Activated T-cell treated with anti-CD3 and anti-CD28 coated beads for 4 hours (primary cell): ENCODE results near the gene NLRP3.
"Not testable (repeated sequence)": the region's sequence is repeated elsewhere in the genome, so short reads cannot be mapped to it uniquely, and the experiment has no call there.

ENCODE experiments used
- DNase-seq: peaks from one replicate; pipeline ENCODE4 v3.0.0-alpha.2; 2020

The NLRP3 gene

GRCh38 chr1:247441606-247442005 is 25.6 kb downstream of the NLRP3 start:
- no peak for DNase-seq

DNA sequence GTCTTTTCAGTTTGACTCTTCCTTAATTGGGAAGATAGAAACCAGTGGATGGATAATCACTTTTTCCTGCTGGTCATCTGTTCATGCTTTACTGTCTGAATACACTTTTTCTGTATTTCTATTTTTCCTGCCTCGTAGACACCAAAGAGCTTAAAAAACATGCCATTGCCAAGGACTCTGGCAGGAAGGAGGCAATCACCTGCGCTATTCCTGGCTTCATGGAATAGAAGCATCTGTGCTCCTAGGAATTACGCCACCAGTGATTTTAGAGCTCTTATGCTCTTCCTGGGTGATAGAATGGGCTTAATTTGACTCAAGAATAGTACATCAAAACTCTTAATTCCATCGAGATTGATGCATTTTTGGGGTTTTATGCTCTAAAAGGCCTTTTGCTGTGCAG is 26.2 kb downstream of the NLRP3 start:
- no peak for DNase-seq

DNA sequence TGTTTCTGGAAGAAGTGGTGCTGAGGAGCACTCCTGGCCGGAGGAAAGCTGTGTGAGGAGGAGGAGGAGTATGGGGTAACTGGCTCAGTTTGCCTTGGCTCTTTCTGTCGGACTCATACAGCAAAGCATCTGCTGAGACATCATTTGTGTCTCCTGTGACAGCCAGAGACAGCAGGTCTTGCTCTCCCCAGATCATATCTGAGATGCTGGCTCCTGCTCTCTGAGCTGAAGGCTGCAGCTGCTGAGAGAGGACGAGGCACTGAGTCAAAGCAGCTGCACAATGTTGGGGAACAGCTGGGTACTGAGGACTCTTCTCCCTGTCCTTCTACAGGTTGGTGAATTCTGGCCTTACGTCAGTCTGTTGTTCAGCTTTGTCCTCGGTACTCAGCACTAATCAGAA is 27.7 kb downstream of the NLRP3 start:
- no peak for DNase-seq

DNA sequence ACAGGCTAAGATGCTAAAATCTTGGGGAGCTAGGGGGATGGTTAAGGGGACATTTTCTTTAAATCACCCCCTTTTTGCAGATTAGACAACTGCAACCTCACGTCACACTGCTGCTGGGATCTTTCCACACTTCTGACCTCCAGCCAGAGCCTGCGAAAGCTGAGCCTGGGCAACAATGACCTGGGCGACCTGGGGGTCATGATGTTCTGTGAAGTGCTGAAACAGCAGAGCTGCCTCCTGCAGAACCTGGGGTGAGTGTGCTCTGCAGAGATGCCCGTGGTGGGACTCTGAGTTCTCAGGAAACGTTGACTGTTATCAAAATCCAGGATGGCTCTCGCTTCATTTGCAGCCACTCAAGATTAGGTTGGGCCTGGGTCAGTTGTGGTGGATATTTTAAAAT is 28.6 kb downstream of the NLRP3 start:
- DNase-seq = no peak

GRCh38 chr1:247445526-247446356 is 29.8 kb downstream of the NLRP3 start:
- DNase-seq = no peak

DNA sequence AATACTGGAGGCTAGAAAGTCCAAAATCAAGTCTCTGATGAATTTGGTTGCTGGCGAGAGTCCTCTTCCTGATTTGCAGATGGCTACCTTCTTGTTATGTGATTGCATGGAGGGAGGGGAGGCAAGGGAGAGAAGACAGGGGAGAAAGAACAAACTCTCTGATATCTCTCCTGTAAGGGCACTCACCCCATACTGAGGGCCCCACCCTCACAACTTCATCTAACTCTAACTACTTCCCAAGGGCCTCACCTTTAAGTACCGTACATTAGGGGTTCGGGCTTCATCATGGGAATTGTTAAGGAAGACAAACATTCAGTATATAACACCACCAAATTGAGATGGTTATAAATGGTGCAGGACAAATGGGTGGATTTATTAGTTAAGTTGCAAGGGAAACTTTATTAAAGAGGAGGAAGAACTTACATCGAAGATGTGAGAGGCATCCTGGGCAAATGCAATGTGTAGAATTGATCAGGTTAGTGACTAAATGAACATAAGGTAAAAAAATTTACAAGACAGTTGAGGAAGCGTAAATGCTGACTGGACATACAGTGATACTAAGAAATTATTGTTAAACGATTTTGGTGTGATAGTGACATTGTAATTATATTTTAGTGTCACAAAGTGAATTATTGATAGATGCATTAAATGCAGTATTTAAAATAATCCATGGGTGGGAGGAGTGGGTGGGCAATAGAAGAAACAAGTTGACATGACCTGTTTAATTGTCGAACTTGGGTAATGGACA is 31.4 kb downstream of the NLRP3 start:
- no peak for DNase-seq

DNA sequence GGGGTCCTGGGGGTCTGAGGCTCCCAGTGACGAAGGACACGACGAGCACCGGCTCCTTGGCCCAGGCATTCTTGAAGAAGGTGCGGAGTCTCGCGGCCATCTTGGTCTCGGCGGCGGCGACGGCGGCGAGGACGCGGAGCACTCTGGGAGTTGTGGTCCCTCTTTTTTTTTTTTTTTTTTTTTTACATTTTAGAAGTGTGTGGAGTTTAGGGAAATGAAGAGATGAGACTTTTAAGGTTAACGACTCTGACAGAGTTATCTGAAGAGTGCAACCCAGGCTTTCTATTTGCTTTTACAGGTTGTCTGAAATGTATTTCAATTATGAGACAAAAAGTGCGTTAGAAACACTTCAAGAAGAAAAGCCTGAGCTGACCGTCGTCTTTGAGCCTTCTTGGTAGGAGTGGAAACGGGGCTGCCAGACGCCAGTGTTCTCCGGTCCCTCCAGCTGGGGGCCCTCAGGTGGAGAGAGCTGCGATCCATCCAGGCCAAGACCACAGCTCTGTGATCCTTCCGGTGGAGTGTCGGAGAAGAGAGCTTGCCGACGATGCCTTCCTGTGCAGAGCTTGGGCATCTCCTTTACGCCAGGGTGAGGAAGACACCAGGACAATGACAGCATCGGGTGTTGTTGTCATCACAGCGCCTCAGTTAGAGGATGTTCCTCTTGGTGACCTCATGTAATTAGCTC is 32.3 kb downstream of the NLRP3 start:
- DNase-seq = peak; percentile 3

DNA sequence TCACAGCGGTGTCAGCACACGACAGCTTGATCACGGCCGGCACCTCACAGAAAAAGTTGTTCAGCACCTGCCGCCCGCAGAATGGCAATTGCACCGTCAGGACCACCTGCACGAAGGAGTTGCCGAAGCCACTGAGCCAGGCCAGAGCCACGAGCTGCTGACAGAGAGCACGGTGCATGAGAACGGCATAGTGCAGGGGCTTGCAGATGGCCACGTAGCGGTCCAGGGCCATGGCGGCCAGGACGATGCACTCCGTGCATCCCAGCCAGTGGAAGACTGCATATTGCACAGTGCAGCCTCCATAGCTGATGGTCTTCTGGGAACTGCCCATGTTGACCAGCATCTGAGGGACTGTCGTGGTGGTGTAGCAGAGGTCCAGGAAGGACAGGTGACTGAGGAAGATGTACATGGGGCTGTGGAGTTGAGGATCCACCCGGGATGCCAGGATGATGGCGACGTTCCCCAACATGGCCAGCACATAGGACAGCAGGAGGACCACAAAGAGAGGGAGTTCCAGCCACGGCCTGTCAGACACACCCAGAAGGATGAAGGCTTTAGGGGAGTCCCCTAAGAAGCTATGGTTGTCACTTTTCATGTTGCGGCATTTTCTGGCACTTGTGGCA is 35.5 kb downstream of the NLRP3 start:
- DNase-seq = no peak

DNA sequence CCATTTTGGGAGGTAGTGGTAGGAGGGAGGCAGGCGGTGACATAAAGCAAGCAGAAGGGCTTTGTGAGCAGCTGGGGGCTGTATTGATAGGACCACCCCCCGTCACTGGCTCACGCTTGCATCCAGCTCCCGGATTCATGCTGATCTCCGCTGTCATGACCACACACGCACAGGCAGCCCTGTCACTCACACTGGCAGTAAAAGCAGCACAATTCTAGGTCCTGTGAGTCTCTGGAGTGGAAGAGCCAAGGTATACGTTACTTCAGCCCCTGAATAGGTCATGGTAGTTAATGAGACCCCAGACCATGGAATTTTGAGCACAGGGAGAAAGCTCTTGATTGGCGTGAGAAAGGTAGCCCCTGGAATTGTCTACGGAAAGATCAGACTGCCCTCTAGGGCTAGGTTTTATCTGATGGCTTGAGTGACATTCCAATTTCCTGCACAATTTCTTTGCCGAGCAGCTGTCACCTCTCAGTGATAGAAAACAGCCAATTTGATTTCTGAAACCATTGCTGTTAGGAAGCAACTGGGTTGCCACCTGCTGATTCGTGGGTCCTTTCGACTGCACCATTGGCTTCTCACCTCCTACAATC is 36.6 kb downstream of the NLRP3 start:
- no peak for DNase-seq

GRCh38 chr1:247453245-247453644 is 37.3 kb downstream of the NLRP3 start:
- DNase-seq = no peak

GRCh38 chr1:247453997-247454396 is 38.0 kb downstream of the NLRP3 start:
- DNase-seq = no peak

GRCh38 chr1:247456021-247456420 is 40.0 kb downstream of the NLRP3 start:
- no peak for DNase-seq

GRCh38 chr1:247456914-247457639 is 41.1 kb downstream of the NLRP3 start:
- DNase-seq = no peak

DNA sequence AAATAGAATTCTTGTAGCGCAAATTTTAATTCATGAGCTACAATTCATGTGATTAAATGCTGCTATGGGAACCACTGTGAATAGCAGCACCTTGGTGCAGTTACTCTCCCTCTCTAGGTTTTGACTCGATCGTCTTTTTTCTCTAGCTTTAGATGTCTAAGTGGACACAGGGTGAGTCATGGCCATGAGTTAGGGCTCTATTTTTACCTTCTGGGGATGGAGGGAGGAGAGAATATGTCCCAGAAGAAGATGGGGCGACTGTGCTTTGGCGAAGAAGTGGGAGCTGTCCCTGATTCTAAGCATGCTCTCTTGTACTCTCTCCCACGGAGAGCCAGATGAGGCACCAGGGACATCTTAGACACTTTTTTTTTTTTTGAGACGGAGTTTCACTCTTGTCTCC is 43.5 kb downstream of the NLRP3 start:
- DNase-seq = no peak

DNA sequence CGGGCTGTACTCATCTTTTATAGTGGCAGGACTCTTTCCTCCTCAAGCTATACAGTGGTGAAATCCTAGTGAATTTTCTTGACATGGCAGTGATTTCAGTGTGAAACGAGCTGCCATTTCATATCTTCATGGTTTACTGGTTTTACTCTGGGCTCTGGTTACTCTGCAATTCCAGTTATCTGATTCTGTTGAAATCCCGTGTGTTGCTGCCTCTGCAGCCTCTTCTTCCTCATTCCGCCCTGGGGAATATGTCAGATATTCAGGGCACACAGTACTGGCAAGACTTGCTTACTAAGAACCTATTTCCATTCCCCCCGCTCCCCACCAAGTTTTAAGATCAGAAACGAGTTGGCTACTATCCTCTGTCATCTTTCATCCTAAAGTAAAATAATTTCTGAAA is 49.8 kb downstream of the NLRP3 start:
- DNase-seq = no peak

DNA sequence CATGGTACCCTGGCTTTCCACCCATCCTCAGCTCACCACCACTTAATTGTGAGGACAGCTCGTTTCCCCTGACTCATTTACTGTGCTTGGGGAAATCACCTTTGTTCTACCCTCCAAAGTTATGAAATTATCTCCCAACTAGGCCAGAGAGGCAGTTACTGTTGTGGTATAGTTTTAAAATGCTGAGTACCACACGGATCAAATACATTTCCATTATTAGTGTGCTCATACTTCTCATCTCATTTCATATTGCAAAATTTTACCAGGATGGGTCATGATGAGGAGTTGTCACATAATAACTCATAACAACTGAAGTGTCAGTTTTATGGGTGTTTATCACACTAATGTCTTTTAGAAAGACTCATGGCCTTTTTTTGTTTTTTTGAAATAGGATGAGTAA is 51.2 kb downstream of the NLRP3 start:
- DNase-seq = no peak

DNA sequence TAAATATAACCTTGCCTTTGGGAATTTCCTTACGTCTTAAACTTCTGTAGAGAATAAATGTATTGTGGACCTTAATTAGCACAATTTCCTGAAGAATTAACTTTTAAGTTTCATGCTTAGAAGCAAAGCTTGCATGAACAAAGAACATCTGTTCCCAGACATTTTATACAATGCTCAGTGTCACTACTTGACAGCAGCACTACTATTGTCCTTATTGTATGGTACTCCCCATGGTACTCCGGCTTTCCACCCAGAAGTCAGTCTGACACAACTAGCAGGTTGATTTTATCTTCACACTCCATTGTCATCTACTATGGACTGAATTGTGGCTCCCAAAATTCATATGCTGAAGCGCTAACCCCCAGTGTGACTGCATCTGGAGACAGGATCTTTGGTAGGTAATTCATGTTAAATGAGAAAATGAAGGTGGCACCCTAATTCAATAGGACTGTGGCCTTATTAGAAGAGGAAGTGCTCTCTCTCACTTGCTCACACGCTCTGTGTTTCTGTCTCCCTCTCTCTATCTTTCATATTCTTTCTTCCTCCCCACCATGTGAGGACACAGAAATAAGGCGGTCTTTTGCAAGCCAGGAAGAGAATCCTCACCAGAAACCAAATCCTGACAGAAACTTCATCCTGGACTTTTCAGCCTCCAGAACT is 52.6 kb downstream of the NLRP3 start:
- DNase-seq = no peak

DNA sequence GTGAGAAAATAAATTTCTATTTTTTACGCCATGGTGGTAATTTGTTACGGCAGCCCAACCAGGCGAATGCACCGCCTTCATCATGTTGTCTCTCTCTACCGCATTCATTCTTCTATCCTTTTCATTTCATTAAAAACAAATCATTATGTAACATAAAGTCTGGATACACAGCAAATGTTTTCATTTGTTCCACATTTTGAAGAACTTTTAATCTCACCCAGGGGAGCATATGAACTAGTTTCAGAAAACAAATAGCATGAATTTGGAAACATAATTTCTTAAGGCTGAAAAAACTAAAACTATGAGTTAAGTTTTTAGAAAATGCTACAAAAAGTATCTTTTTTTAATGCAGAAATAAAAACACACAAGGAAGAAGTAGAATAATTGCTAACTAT is 53.2 kb downstream of the NLRP3 start:
- no peak for DNase-seq

- not testable (repeated sequence) for DNase-seq
These were observed 55.0 kb downstream of the NLRP3 start for GRCh38 chr1:247470942-247471429.

GRCh38 chr1:247471445-247472016 is 55.6 kb downstream of the NLRP3 start:
- no peak for DNase-seq

DNA sequence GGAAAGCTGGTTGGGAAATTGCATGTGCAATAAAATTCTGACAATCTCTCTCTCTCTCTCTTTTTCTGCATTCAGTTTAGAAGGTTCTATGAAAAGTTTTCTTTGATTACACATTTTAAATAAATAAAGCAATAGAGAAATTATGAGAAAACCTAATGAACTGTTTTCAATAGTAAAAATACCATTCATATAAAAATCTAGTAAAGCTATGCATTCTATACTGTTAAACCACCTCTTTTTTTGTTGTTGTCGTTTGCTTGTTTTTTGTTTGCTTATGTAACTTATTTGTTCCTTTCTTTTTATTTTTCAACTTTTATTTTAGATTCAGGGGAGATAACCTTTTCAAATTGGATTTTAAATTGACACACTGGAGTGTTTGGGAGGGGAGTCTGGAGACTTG is 56.1 kb downstream of the NLRP3 start:
- DNase-seq = no peak
